H9 (cell line): ENCODE results near the gene LRP1. TPM values are rescaled to one million over a fixed set of nuclear protein-coding genes. Genes with fewer than 3 reads are reported as not detected.

ENCODE experiments used
- DNase-seq: peaks from one replicate; pipeline ENCODE4 v3.0.0-alpha.2; 2017
- H2AFZ ChIP-seq: one replicate; pipeline ENCODE4 v1.6.1; 2013; ENCODE audit warnings: mild to moderate bottlenecking, low read length, control low read depth, moderate library complexity
- H2AK5ac ChIP-seq: 2 replicates; pipeline ENCODE4 v1.6.1; 2013; ENCODE audit warnings: low read length, control low read depth, mixed read lengths; ENCODE audit not compliant: insufficient read length
- H2BK120ac ChIP-seq: one replicate; pipeline ENCODE4 v1.6.1; 2013; ENCODE audit warnings: low read depth, mild to moderate bottlenecking, low read length, control low read depth, inconsistent platforms; ENCODE audit not compliant: poor library complexity, severe bottlenecking
- H2BK12ac ChIP-seq: 2 replicates; pipeline ENCODE4 v1.6.1; 2013; ENCODE audit warnings: low read length, control low read depth, mixed read lengths, low read depth; ENCODE audit not compliant: insufficient read length
- H2BK15ac ChIP-seq: 2 replicates; pipeline ENCODE4 v1.6.1; 2013; ENCODE audit warnings: low read depth, low read length, control low read depth
- H2BK20ac ChIP-seq: one replicate; pipeline ENCODE4 v1.6.1; 2013; ENCODE audit warnings: low read depth, mild to moderate bottlenecking, low read length, control low read depth, inconsistent platforms; ENCODE audit not compliant: poor library complexity, severe bottlenecking
- H2BK5ac ChIP-seq: 2 replicates; pipeline ENCODE4 v1.6.1; 2013; ENCODE audit warnings: low read length, control low read depth, mixed read lengths; ENCODE audit not compliant: insufficient read length
- H3K14ac ChIP-seq: 2 replicates; pipeline ENCODE4 v1.6.1; 2013; ENCODE audit warnings: low read length, control low read depth; ENCODE audit not compliant: insufficient read depth
- H3K18ac ChIP-seq: 2 replicates; pipeline ENCODE4 v1.6.1; 2013; ENCODE audit warnings: low read depth, mild to moderate bottlenecking, mixed read lengths, low read length, control low read depth; ENCODE audit not compliant: insufficient read length
- H3K23ac ChIP-seq: 2 replicates; pipeline ENCODE4 v1.6.1; 2013; ENCODE audit warnings: low read length, control low read depth, mixed read lengths, low read depth; ENCODE audit not compliant: insufficient read length
- H3K23me2 ChIP-seq: 2 replicates; pipeline ENCODE4 v1.6.1; 2013; ENCODE audit warnings: low read depth, mild to moderate bottlenecking, mixed read lengths, low read length, control low read depth; ENCODE audit not compliant: insufficient read length, poor library complexity, severe bottlenecking
- H3K27ac ChIP-seq: 2 replicates; pipeline ENCODE4 v1.5.1; 2013; ENCODE audit warnings: low read length, control low read depth, mixed read lengths, low read depth; ENCODE audit not compliant: insufficient read length
- H3K27me3 ChIP-seq: 2 replicates; pipeline ENCODE4 v1.6.1; 2013; ENCODE audit warnings: low read length, control low read depth, inconsistent platforms; ENCODE audit not compliant: insufficient read depth
- H3K4ac ChIP-seq: 2 replicates; pipeline ENCODE4 v1.6.1; 2013; ENCODE audit warnings: low read depth, mild to moderate bottlenecking, control low read depth, inconsistent platforms, low read length, moderate library complexity
- H3K4me1 ChIP-seq: 2 replicates; pipeline ENCODE4 v1.6.1; 2013; ENCODE audit warnings: low read length, control low read depth, inconsistent platforms; ENCODE audit not compliant: insufficient read depth
- H3K4me2 ChIP-seq: 2 replicates; pipeline ENCODE4 v1.6.1; 2013; ENCODE audit warnings: low read length, control low read depth, mixed read lengths; ENCODE audit not compliant: insufficient read length, insufficient read depth
- H3K56ac ChIP-seq: 2 replicates; pipeline ENCODE4 v1.6.1; 2013; ENCODE audit warnings: low read depth, mild to moderate bottlenecking, mixed read lengths, low read length, control low read depth; ENCODE audit not compliant: insufficient read length
- H3K79me1 ChIP-seq: 2 replicates; pipeline ENCODE4 v1.6.1; 2013; ENCODE audit warnings: low read depth, mild to moderate bottlenecking, moderate library complexity, low read length, control low read depth, inconsistent platforms; ENCODE audit not compliant: insufficient read depth, poor library complexity, severe bottlenecking
- H3K79me2 ChIP-seq: 2 replicates; pipeline ENCODE4 v1.6.1; 2013; ENCODE audit warnings: low read length, control low read depth, inconsistent platforms; ENCODE audit not compliant: insufficient read depth
- H3K9ac ChIP-seq: 2 replicates; pipeline ENCODE4 v1.6.1; 2013; ENCODE audit warnings: low read length, control low read depth, mixed read lengths; ENCODE audit not compliant: insufficient read length; ENCODE audit errors: extremely low read depth
- H3K9me3 ChIP-seq: one replicate; pipeline ENCODE4 v1.6.1; 2013; ENCODE audit warnings: low read depth, low read length, inconsistent platforms; ENCODE audit not compliant: control insufficient read depth
- H3T11ph ChIP-seq: one replicate; pipeline ENCODE4 v1.6.1; 2013; ENCODE audit warnings: mild to moderate bottlenecking, low read length, control low read depth, inconsistent platforms
- H4K20me1 ChIP-seq: one replicate; pipeline ENCODE4 v1.6.1; 2013; ENCODE audit not compliant: control insufficient read depth, insufficient read length, insufficient read depth
- H4K5ac ChIP-seq: 2 replicates; pipeline ENCODE4 v1.6.1; 2013; ENCODE audit warnings: low read depth, mild to moderate bottlenecking, mixed read lengths, low read length, control low read depth; ENCODE audit not compliant: insufficient read length
- H4K8ac ChIP-seq: replicated peaks from 2 replicates; pipeline ENCODE4 v1.6.1; 2013; ENCODE audit warnings: low read length, control low read depth, mixed read lengths, low read depth; ENCODE audit not compliant: insufficient read length
- H4K91ac ChIP-seq: 2 replicates; pipeline ENCODE4 v1.6.1; 2013; ENCODE audit warnings: low read depth, mild to moderate bottlenecking, moderate library complexity, mixed read lengths, low read length, control low read depth; ENCODE audit not compliant: insufficient read length
- H3K27ac Mint-ChIP-seq, 3 experiments: 2 replicates in 2 of 3; 3 replicates in 1 of 3; pipeline ENCODE4 v1.8.0; 2020 to 2021; ENCODE audit warnings: mixed read lengths in 3 of 3, mild to moderate bottlenecking in 1 of 3, moderate library complexity in 1 of 3
- H3K27me3 Mint-ChIP-seq: 2 replicates; pipeline ENCODE4 v1.8.0; 2021; ENCODE audit warnings: low read depth, mild to moderate bottlenecking, moderate library complexity, mixed read lengths
- H3K36me3 Mint-ChIP-seq, 3 experiments: 2 replicates in 2 of 3; 3 replicates in 1 of 3; pipeline ENCODE4 v1.8.0; 2020 to 2021; ENCODE audit warnings: low read depth in 3 of 3, mixed read lengths in 3 of 3; ENCODE audit not compliant: insufficient read depth in 1 of 3
- H3K4me1 Mint-ChIP-seq, 2 experiments: 2 replicates each; pipeline ENCODE4 v1.8.0; 2020; ENCODE audit warnings: mixed read lengths in 2 of 2
- H3K4me3 Mint-ChIP-seq, 2 experiments: 2 replicates in 1 of 2; 3 replicates in 1 of 2; pipeline ENCODE4 v1.8.0; 2020 to 2021; ENCODE audit warnings: mild to moderate bottlenecking in 2 of 2, mixed read lengths in 2 of 2, moderate library complexity in 1 of 2
- H3K9me3 Mint-ChIP-seq, 2 experiments: 2 replicates in 1 of 2; 3 replicates in 1 of 2; pipeline ENCODE4 v1.8.0; 2020; ENCODE audit warnings: mild to moderate bottlenecking in 2 of 2, mixed read lengths in 2 of 2, moderate library complexity in 1 of 2
- CTCF ChIP-seq: fragments of 200-600 bp; sonication (generic); conservative IDR thresholded peaks from 3 replicates; pipeline ENCODE4 v1.8.0; 2021; ENCODE audit warnings: antibody characterized with exemption, mild to moderate bottlenecking
- WGBS: extraction: QIAGEN DNeasy Blood & Tissue Kit; methylation state at CpG from one replicate; pipeline ENCODE4 v1.1.7; 2013; ENCODE audit warnings: missing lambda C conversion rate, low lambda C conversion rate, mixed read lengths; ENCODE audit not compliant: insufficient read length; ENCODE audit errors: extremely low coverage; 5-methylcytosine and 5-hydroxymethylcytosine counted together
- total RNA-seq: library from RNA; stranded (reverse); gene quantifications from 2 replicates; pipeline ENCODE4 v1.2.1, GENCODE V29; 2021

LRP1 gene
- total RNA-seq, 1 experiment from 2014 or later: 115 TPM

GRCh38 chr12:57224973-57225679 lies 96.8 kb downstream of the LRP1 start:
- H3T11ph ChIP-seq: no peak overlapping the region
- no peak overlapping the region for H3K9ac ChIP-seq
- no peak overlapping the region for H3K14ac ChIP-seq
- H4K5ac ChIP-seq: no peak overlapping the region
- no peaks in the 10 kb centered on the region for H3K9me3 ChIP-seq
- no peak overlapping the region for H3K4ac ChIP-seq
- H4K8ac ChIP-seq: no peak overlapping the region
- H2AFZ ChIP-seq: no peak overlapping the region
- no peak overlapping the region for H3K23ac ChIP-seq
- no CpG with 5 or more reads among the region's 61 CpGs for WGBS
- H3K18ac ChIP-seq: no peak overlapping the region
- Mint-ChIP-seq H3K9me3 (no peaks in the 10 kb centered on the region; a peak in 2 of 5 replicates), H3K4me1 (peaks cover 56 to 69% of the 10 kb centered on the region in 2 experiments), H3K36me3 (peaks cover 0 to 5% (median 2%) of the 10 kb centered on the region in 3 experiments; a peak in 4 of 7 replicates), H3K27ac (no peak overlapping the region), H3K27me3 (peaks cover 80% of the 10 kb centered on the region), H3K4me3 (peak overlapping the region; percentile 19 to 87; a peak in 4 of 5 replicates)
- peak overlapping the region; percentile 77 for H3K4me2 ChIP-seq
- H2BK12ac ChIP-seq: no peak overlapping the region
- H3K79me2 ChIP-seq: peaks cover under 1% of the 10 kb centered on the region; the same call in 1 of the 2 replicates
- H3K23me2 ChIP-seq: peaks cover 25% of the 10 kb centered on the region
- no peak overlapping the region for H4K91ac ChIP-seq
- peak; percentile 98 for TF ChIP-seq CTCF
- no peaks in the 10 kb centered on the region for H4K20me1 ChIP-seq
- H2BK5ac ChIP-seq: no peak overlapping the region
- no peaks in the 10 kb centered on the region for H3K79me1 ChIP-seq
- H2BK20ac ChIP-seq: no peak overlapping the region
- peak; percentile 91 for DNase-seq
- H2BK15ac ChIP-seq: no peak overlapping the region
- H3K56ac ChIP-seq: no peak overlapping the region
- H3K27me3 ChIP-seq: peaks cover 48% of the 10 kb centered on the region
- no peaks in the 10 kb centered on the region; the same call in 1 of the 2 replicates for H3K4me1 ChIP-seq
- H2BK120ac ChIP-seq: no peak overlapping the region
- no peak overlapping the region for H3K27ac ChIP-seq
- H2AK5ac ChIP-seq: no peak overlapping the region
